HepG2 (cell line): ENCODE results near the gene ARVCF. TPM values are rescaled to one million over a fixed set of nuclear protein-coding genes. Genes with fewer than 3 reads are reported as not detected.

Experiments used
- CBFB ChIP-seq: sonication (generic); formaldehyde crosslinking; IDR thresholded peaks from 2 replicates; pipeline ENCODE4 v1.4.0; 2020; ENCODE audit warnings: missing genetic modification reagents
- CENPT ChIP-seq: sonication (generic); formaldehyde crosslinking; IDR thresholded peaks from 2 replicates; pipeline ENCODE4 v1.8.0; 2022; ENCODE audit warnings: low read depth, mild to moderate bottlenecking, moderate library complexity, missing genetic modification reagents
- DNMT1 ChIP-seq: sonication (generic); formaldehyde crosslinking; IDR thresholded peaks from 2 replicates; pipeline ENCODE4 v1.5.1; 2020; ENCODE audit warnings: mild to moderate bottlenecking, missing genetic modification reagents
- EHMT2 ChIP-seq: fragments of 200-600 bp; sonication (generic); IDR thresholded peaks from 2 replicates; pipeline ENCODE4 v1.7.0; 2017; ENCODE audit warnings: antibody characterized with exemption, low read depth, low read length, borderline replicate concordance
- FOXA3 ChIP-seq: IDR thresholded peaks from 2 replicates; pipeline ENCODE4 v1.6.1; 2016; ENCODE audit warnings: missing genetic modification reagents, missing compliant biosample characterization
- HDAC2 ChIP-seq: sonication (generic); formaldehyde crosslinking; IDR thresholded peaks from 2 replicates; pipeline ENCODE4 v1.4.0; 2020; ENCODE audit warnings: missing genetic modification reagents
- HOXA3 ChIP-seq: sonication (generic); formaldehyde crosslinking; IDR thresholded peaks from 2 replicates; pipeline ENCODE4 v1.5.0; 2020; ENCODE audit warnings: missing genetic modification reagents
- KLF11 ChIP-seq: IDR thresholded peaks from 2 replicates; pipeline ENCODE4 v1.6.1; 2016; ENCODE audit warnings: missing compliant biosample characterization
- KLF12 ChIP-seq: sonication (generic); formaldehyde crosslinking; IDR thresholded peaks from 2 replicates; pipeline ENCODE4 v1.4.0; 2020; ENCODE audit warnings: missing genetic modification reagents, borderline replicate concordance
- MIXL1 ChIP-seq: IDR thresholded peaks from 2 replicates; pipeline ENCODE4 v1.6.1; 2016
- NFE2 ChIP-seq: sonication (generic); formaldehyde crosslinking; IDR thresholded peaks from 2 replicates; pipeline ENCODE4 v1.4.0; 2020; ENCODE audit warnings: missing genetic modification reagents
- NPAS2 ChIP-seq: sonication (generic); formaldehyde crosslinking; IDR thresholded peaks from 2 replicates; pipeline ENCODE4 v1.8.0; 2022; ENCODE audit warnings: mild to moderate bottlenecking, missing genetic modification reagents, borderline replicate concordance
- RBM22 ChIP-seq: fragments of 200-400 bp; formaldehyde crosslinking; optimal IDR thresholded peaks from 2 replicates; pipeline ENCODE3; 2017; ENCODE audit warnings: mild to moderate bottlenecking, low read length, moderate library complexity
- TSC22D2 ChIP-seq: sonication (generic); formaldehyde crosslinking; IDR thresholded peaks from 2 replicates; pipeline ENCODE4 v1.5.1; 2020; ENCODE audit warnings: missing genetic modification reagents, mild to moderate bottlenecking, borderline replicate concordance
- ZFP36 ChIP-seq: fragments of 150-350 bp; IDR thresholded peaks from 2 replicates; pipeline ENCODE4 v1.6.1; 2018; ENCODE audit warnings: borderline replicate concordance, low read length, low read depth; ENCODE audit not compliant: partially characterized antibody
- ZFP82 ChIP-seq: sonication (generic); formaldehyde crosslinking; IDR thresholded peaks from 2 replicates; pipeline ENCODE4 v1.5.1; 2020; ENCODE audit warnings: mild to moderate bottlenecking, missing genetic modification reagents, borderline replicate concordance
- ZNF12 ChIP-seq: sonication (generic); formaldehyde crosslinking; IDR thresholded peaks from 2 replicates; pipeline ENCODE4 v1.5.0; 2020; ENCODE audit warnings: missing genetic modification reagents
- ZNF331 ChIP-seq: sonication (generic); formaldehyde crosslinking; IDR thresholded peaks from 2 replicates; pipeline ENCODE4 v1.4.0; 2020; ENCODE audit warnings: missing genetic modification reagents
- ZNF343 ChIP-seq: sonication (generic); formaldehyde crosslinking; IDR thresholded peaks from 2 replicates; pipeline ENCODE4 v1.4.0; 2020; ENCODE audit warnings: mild to moderate bottlenecking, missing genetic modification reagents
- ZNF382 ChIP-seq: sonication (generic); formaldehyde crosslinking; IDR thresholded peaks from 2 replicates; pipeline ENCODE4 v1.5.0; 2020; ENCODE audit warnings: missing genetic modification reagents, mild to moderate bottlenecking, borderline replicate concordance
- ZNF761 ChIP-seq: sonication (generic); formaldehyde crosslinking; conservative IDR thresholded peaks from 2 replicates; pipeline ENCODE4 v1.4.0; 2020; ENCODE audit warnings: mild to moderate bottlenecking, missing genetic modification reagents
- polyA plus RNA-seq, 8 experiments: library from polyadenylated mRNA; depleted of rRNA in 3 of 8; stranded (reverse) in 7 of 8; unstranded in 1 of 8; fragments of >200 nt; fragmentation: Illumina TruSeq in 4 of 8; extraction: Trizol in 4 of 8; gene quantifications; 2 replicates each; pipeline versions ENCODE4 v1.2.1 to v1.2.3, GENCODE V29; 2011 to 2016; ENCODE audit warnings: low read depth in 4 of 8, missing spikeins in 1 of 8, mixed read lengths in 1 of 8; ENCODE audit not compliant: insufficient read depth in 1 of 8
- total RNA-seq, 5 experiments: library from RNA; depleted of rRNA; stranded (reverse); fragments of >200 nt; fragmentation: Illumina TruSeq; extraction: Trizol; gene quantifications; 2 replicates each; pipeline ENCODE4 v1.2.3, GENCODE V29; 2016; ENCODE audit warnings: low read depth in 1 of 5
- TF ChIP-seq, protein P1 (sequence below): sonication (generic); formaldehyde crosslinking; IDR thresholded peaks from 2 replicates; pipeline ENCODE4 v1.5.0; 2020; ENCODE audit warnings: missing genetic modification reagents
- TF ChIP-seq, protein P2 (sequence below): sonication (generic); formaldehyde crosslinking; IDR thresholded peaks from 2 replicates; pipeline ENCODE4 v1.4.0; 2020; ENCODE audit warnings: low read depth, missing genetic modification reagents
- TF ChIP-seq, protein P3 (sequence below): sonication (generic); formaldehyde crosslinking; IDR thresholded peaks from 2 replicates; pipeline ENCODE4 v1.4.0; 2020; ENCODE audit warnings: missing genetic modification reagents
- TF ChIP-seq, protein P4 (sequence below): sonication (generic); formaldehyde crosslinking; conservative IDR thresholded peaks from 2 replicates; pipeline ENCODE4 v1.4.0; 2020; ENCODE audit warnings: missing genetic modification reagents

ARVCF gene
- total and polyA plus RNA-seq, 2 of the 13 experiments (the other 11 are each of a cell fraction or from before 2014, with no cell fraction given), result 16.4 to 17.7 TPM

DNA sequence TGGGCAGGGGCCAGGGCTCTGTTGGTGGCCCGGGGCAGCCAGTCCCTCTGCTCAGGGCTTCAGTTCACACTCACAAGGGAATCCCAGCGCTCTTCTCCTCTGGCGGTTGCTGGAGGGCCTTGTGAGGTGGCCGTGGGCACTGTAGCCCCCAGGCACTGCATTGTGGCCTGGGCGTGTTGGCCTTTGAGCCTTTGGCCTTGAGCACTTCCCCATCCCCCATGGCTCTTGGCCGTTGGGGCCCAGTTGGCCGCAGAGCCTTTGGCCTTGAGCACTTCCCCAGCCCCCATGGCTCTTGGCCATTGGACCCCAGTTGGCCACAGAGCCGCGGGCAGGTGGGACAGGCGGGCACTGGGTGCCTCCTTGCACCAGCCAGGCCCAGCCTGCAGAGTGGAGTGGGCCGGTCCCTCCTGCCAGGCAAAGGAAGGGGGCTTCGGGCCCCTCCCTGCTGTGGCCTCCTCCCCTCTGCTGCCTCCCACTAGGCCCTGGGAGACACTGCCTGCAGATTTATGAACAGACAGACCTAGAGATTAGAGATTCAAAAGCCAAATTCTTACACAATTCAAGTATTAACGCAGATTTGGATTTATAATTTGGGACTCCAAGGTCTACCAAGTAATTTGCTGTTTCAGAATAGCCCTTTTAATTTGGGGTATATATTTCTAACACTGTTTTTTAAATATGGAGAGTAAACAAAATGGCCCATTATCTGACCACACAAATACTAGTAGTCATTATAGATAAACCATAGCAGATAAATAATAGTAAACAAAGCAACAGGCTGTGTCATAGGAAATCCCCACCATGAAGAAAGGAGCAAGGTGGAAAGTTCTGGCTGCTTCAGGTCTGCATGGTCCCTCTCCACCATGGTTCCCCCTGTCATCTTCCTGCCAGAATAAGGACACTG, 56.8 kb downstream of the ARVCF start (continued):
- TF ChIP-seq KLF12, result peak; percentile 57; the same call in 1 of the 2 replicates
- no peak for TF ChIP-seq ZFP36
- TF ChIP-seq DNMT1 (CRISPR knock-in tag), result no peak
- no peak for TF ChIP-seq ZNF343 (CRISPR knock-in tag)
- TF ChIP-seq HOXA3 (CRISPR knock-in tag), result peak; percentile 72; the same call in 1 of the 2 replicates
- TF ChIP-seq, protein P1, sequence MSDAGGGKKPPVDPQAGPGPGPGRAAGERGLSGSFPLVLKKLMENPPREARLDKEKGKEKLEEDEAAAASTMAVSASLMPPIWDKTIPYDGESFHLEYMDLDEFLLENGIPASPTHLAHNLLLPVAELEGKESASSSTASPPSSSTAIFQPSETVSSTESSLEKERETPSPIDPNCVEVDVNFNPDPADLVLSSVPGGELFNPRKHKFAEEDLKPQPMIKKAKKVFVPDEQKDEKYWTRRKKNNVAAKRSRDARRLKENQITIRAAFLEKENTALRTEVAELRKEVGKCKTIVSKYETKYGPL (CRISPR knock-in tag), result no peak
- TF ChIP-seq RBM22, result peak; percentile 60
- peak; percentile 55; the same call in 1 of the 2 replicates for TF ChIP-seq HDAC2
- TF ChIP-seq ZNF12 (CRISPR knock-in tag), result no peak
- TF ChIP-seq ZNF382 (CRISPR knock-in tag), result no peak
- no peak for TF ChIP-seq KLF11 (CRISPR knock-in tag)
- TF ChIP-seq NFE2 (CRISPR knock-in tag), result no peak
- TF ChIP-seq, protein P2, sequence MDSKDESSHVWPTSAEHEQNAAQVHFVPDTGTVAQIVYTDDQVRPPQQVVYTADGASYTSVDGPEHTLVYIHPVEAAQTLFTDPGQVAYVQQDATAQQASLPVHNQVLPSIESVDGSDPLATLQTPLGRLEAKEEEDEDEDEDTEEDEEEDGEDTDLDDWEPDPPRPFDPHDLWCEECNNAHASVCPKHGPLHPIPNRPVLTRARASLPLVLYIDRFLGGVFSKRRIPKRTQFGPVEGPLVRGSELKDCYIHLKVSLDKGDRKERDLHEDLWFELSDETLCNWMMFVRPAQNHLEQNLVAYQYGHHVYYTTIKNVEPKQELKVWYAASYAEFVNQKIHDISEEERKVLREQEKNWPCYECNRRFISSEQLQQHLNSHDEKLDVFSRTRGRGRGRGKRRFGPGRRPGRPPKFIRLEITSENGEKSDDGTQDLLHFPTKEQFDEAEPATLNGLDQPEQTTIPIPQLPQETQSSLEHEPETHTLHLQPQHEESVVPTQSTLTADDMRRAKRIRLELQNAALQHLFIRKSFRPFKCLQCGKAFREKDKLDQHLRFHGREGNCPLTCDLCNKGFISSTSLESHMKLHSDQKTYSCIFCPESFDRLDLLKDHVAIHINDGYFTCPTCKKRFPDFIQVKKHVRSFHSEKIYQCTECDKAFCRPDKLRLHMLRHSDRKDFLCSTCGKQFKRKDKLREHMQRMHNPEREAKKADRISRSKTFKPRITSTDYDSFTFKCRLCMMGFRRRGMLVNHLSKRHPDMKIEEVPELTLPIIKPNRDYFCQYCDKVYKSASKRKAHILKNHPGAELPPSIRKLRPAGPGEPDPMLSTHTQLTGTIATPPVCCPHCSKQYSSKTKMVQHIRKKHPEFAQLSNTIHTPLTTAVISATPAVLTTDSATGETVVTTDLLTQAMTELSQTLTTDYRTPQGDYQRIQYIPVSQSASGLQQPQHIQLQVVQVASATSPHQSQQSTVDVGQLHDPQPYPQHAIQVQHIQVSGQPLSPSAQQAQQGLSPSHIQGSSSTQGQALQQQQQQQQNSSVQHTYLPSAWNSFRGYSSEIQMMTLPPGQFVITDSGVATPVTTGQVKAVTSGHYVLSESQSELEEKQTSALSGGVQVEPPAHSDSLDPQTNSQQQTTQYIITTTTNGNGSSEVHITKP (CRISPR knock-in tag), result peak; percentile 81; the same call in 1 of the 2 replicates
- no peak for TF ChIP-seq ZFP82
- TF ChIP-seq FOXA3 (CRISPR knock-in tag), result peak; percentile 48
- TF ChIP-seq TSC22D2 (CRISPR knock-in tag), result no peak
- no peak for TF ChIP-seq CENPT (CRISPR knock-in tag)
- no peak for TF ChIP-seq MIXL1 (CRISPR knock-in tag)
- TF ChIP-seq, protein P3, sequence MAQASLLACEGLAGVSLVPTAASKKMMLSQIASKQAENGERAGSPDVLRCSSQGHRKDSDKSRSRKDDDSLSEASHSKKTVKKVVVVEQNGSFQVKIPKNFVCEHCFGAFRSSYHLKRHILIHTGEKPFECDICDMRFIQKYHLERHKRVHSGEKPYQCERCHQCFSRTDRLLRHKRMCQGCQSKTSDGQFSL (CRISPR knock-in tag), result no peak
- TF ChIP-seq ZNF761 (CRISPR knock-in tag), result no peak
- no peak; the same call in 1 of the 2 replicates for TF ChIP-seq CBFB (CRISPR knock-in tag)
- TF ChIP-seq ZNF331 (CRISPR knock-in tag), result peak; percentile 63; the same call in 1 of the 2 replicates
- TF ChIP-seq, protein P4, sequence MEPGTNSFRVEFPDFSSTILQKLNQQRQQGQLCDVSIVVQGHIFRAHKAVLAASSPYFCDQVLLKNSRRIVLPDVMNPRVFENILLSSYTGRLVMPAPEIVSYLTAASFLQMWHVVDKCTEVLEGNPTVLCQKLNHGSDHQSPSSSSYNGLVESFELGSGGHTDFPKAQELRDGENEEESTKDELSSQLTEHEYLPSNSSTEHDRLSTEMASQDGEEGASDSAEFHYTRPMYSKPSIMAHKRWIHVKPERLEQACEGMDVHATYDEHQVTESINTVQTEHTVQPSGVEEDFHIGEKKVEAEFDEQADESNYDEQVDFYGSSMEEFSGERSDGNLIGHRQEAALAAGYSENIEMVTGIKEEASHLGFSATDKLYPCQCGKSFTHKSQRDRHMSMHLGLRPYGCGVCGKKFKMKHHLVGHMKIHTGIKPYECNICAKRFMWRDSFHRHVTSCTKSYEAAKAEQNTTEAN, result no peak; the same call in 1 of the 2 replicates
- TF ChIP-seq EHMT2, result no peak
- TF ChIP-seq NPAS2 (CRISPR knock-in tag), result no peak
